GM12874 (cell line): ENCODE data around the gene MAPKAPK3.

Experiments
- CTCF ChIP-seq: IDR thresholded peaks from 2 replicates; pipeline ENCODE4 v1.5.1; 2011; ENCODE audit warnings: low read depth, mild to moderate bottlenecking, control low read depth, low read length, moderate library complexity; ENCODE audit not compliant: insufficient read depth

Gene MAPKAPK3

GRCh38 chr3:50649451-50649931 is 32.5 kb downstream of the MAPKAPK3 start:
- TF ChIP-seq CTCF: no peak

- no peak for TF ChIP-seq CTCF
Measured at GRCh38 chr3:50650018-50650417, 33.1 kb downstream of the MAPKAPK3 start.

GRCh38 chr3:50651445-50651844 is 34.5 kb downstream of the MAPKAPK3 start:
- no peak for TF ChIP-seq CTCF

- TF ChIP-seq CTCF: no peak
Measured at GRCh38 chr3:50651920-50652529, 35.1 kb downstream of the MAPKAPK3 start.

GRCh38 chr3:50652709-50653108 is 35.8 kb downstream of the MAPKAPK3 start:
- peak; percentile 59 for TF ChIP-seq CTCF

- no peak for TF ChIP-seq CTCF
Measured at GRCh38 chr3:50653937-50654595, 37.1 kb downstream of the MAPKAPK3 start.

- TF ChIP-seq CTCF: no peak
Measured at GRCh38 chr3:50655009-50655830, 38.3 kb downstream of the MAPKAPK3 start.
